ENCODE data around the gene PRCC. TPM values are rescaled to one million over a fixed set of nuclear protein-coding genes. Genes with fewer than 3 reads are reported as not detected.

Gene PRCC
- total and polyA plus RNA-seq, 7 experiments from 2014 or later = 40.9 to 88.9 (median 60.8) TPM

DNA sequence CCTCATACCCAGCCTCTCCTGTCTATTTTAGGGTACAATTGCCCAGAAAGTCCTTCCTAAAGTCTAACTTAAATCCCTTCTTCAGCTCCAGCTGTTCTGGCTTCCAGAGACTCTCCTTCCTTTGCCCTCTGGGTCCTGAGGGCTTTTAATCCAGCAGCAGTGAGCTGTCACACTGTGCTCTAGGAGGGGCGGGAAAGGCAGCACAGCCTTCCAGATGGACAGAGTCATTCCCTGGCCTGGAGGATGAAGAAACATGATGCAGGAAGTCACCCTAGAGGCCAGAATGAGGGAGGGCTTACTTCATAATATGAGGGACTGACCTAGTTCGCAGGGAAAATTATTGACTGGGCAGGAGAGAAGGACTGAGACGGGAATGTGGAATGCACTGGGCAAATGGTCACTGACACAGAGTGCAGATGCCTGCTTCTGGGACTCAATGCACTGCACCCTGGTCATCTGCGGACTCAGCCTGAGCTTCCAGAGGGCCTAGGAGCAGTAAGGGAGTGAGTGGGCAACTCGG is 48.0 kb downstream of the PRCC start:
- ATAC-seq (no peak), DNase-seq (no peak)
- H3K27me3 Mint-ChIP-seq = no peaks in the 10 kb centered on the region
- Histone ChIP-seq H3K4me1 (ENCODE audit: control insufficient read depth in 2 of 2, insufficient read depth in 2 of 2, low read length in 2 of 2) (peaks cover 33 to 59% of the 10 kb centered on the region in 2 donors), H3K4me3 (ENCODE audit: low read length) (peak overlapping the region; percentile 83), H3K27ac (ENCODE audit: low read depth, low read length) (peak overlapping the region; percentile 98), H3K36me3 (ENCODE audit: control insufficient read depth in 2 of 3, insufficient read depth in 3 of 3, low read length in 3 of 3) (peaks cover 0 to 14% (median 11%) of the 10 kb centered on the region in 3 experiments), H3K27me3 (ENCODE audit: control insufficient read depth in 2 of 2, insufficient read depth in 2 of 2, low read length in 2 of 2) (no peaks in the 10 kb centered on the region), H3K9me3 (ENCODE audit: control insufficient read depth in 2 of 3, low read length in 3 of 3) (no peaks in the 10 kb centered on the region)
- H3K4me3 Mint-ChIP-seq = peak overlapping the region; percentile 82 to 97 (median 84)
- ChIA-PET POLR2A (interaction anchor here (1.1 to 1.5 kb wide), 2 partner anchors 15 to 22 kb away, joined by 3 read pairs; no protein-coding TSS in a partner anchor), CTCF (interaction anchor here (1.0 to 3.4 kb wide), 2 partner anchors 22 to 45 kb away, joined by 3 to 12 read pairs; partner anchors contain the start of gene NTRK1)
- peaks cover 45 to 72% (median 59%) of the 10 kb centered on the region in 7 donors for H3K4me1 Mint-ChIP-seq
- peak overlapping the region; percentile 97 to 100 (median 99) for H3K27ac Mint-ChIP-seq
- peaks cover 0 to 6% (median 0%) of the 10 kb centered on the region in 11 donors for H3K9me3 Mint-ChIP-seq
- intact Hi-C loops (cut with micrococcal nuclease) = loop anchor here in 1 of 2 donors (2.0 to 5.0 kb wide), 2 partner anchors 23 to 322 kb away; partner anchors contain the start of gene ETV3
- H3K36me3 Mint-ChIP-seq = peaks cover 0 to 53% (median 15%) of the 10 kb centered on the region in 5 donors

DNA sequence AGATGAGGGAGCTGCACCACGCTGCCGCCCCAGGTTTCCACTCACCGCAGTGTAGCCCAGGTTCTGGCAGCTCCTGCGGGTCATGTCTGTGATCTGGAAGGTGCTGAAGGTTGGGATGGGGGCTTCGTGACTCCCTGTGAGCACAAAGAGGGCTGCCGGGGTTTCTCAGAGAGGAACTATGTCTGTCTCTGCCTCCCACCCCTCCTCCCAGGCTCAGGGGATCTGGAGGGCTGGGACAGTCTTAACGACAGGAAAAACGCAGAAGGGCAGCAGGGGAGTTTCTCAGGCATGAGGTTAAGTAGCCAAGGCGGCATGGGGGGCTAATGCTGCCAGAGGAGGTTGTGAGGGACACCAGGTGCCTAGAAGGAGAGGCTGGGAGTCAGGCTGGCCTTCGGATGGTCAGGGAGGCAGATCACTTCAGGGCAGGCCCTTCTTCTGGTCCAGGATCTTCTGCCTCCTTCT is 48.7 kb downstream of the PRCC start:
- Histone ChIP-seq H3K4me1 (ENCODE audit: control insufficient read depth in 2 of 2, insufficient read depth in 2 of 2, low read length in 2 of 2) (peaks cover 33 to 59% of the 10 kb centered on the region in 2 donors), H3K9me3 (ENCODE audit: control insufficient read depth in 2 of 3, low read length in 3 of 3) (no peaks in the 10 kb centered on the region), H3K4me3 (ENCODE audit: low read length) (peak overlapping the region; percentile 83), H3K36me3 (ENCODE audit: control insufficient read depth in 2 of 3, insufficient read depth in 3 of 3, low read length in 3 of 3) (peaks cover 0 to 11% (median 10%) of the 10 kb centered on the region in 3 experiments), H3K27ac (ENCODE audit: low read depth, low read length) (peak overlapping the region; percentile 98), H3K27me3 (ENCODE audit: control insufficient read depth in 2 of 2, insufficient read depth in 2 of 2, low read length in 2 of 2) (no peaks in the 10 kb centered on the region)
- ChIA-PET CTCF (interaction anchor here (1.0 kb wide), 1 partner anchor 22 kb away, joined by 3 read pairs; no protein-coding TSS in a partner anchor), POLR2A (interaction anchor here (1.5 to 1.6 kb wide), 2 partner anchors 13 to 22 kb away, joined by 3 to 6 read pairs; no protein-coding TSS in a partner anchor)
- DNase-seq = peak in 2 of 9 donors; percentile 16 to 32
- peak overlapping the region; percentile 97 to 100 (median 99) for H3K27ac Mint-ChIP-seq
- H3K4me1 Mint-ChIP-seq = peaks cover 43 to 70% (median 58%) of the 10 kb centered on the region in 7 donors
- peaks cover 0 to 51% (median 15%) of the 10 kb centered on the region in 5 donors for H3K36me3 Mint-ChIP-seq
- H3K9me3 Mint-ChIP-seq = peaks cover 0 to 6% (median 0%) of the 10 kb centered on the region in 11 donors
- H3K4me3 Mint-ChIP-seq = peak overlapping the region; percentile 82 to 97 (median 84)
- intact Hi-C loops (cut with micrococcal nuclease) = loop anchor here (1.0 to 5.0 kb wide), 14 partner anchors 9 to 477 kb away; partner anchors contain the start of genes ISG20L2 (in 2 of the 2), METTL25B (in 2 of the 2), MRPL24 (in 2 of the 2) and NTRK1 (in 2 of the 2)
- H3K27me3 Mint-ChIP-seq = no peaks in the 10 kb centered on the region
- ATAC-seq = no peak

DNA sequence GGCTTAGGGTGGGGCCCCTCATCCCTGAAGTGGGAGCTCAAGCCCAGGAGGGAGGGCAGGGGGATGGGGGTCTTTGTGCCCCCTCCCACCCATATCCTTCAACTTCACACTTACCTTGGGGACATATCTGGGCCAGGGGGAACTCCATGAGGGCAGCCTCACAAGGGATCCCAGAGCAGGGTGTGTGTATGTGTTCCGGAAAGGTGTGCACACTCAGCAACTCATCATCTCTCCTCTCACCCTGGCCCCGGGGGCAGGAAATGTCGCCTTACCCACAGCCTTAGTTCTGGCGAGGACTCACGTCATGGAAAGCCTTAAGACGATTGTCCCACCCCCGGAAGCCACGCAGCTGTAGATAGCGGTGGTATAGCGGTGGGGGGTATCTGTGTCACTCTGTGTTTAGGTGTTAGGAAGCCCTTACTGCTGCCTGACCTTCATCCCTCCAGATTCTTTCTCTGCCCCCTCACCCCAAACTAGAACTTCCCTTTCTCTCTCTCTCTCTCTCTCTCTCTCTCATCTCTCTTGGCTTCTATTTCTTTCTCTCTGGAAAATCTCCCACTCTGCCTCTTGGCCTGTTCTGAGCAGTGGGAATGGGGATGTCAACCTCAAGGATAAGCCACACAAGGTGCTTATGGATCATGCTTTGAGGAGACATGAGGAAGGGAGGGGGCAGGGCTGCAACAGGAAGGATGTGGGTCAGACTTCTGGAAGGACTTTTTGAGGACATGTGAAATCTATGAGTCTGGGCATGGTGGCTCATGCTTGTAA is 49.4 kb downstream of the PRCC start, which contains the start of gene SH2D2A:
Gene SH2D2A (minus strand): TSS at position 288 of the 768 bp plus-strand sequence. CDS start 140 bp downstream, at position 148.
- Histone ChIP-seq H3K4me1 (ENCODE audit: control insufficient read depth in 2 of 2, insufficient read depth in 2 of 2, low read length in 2 of 2) (peaks cover 33 to 59% of the 10 kb centered on the region in 2 donors), H3K36me3 (ENCODE audit: control insufficient read depth in 2 of 3, insufficient read depth in 3 of 3, low read length in 3 of 3) (peaks cover 0 to 10% (median 7%) of the 10 kb centered on the region in 3 experiments), H3K4me3 (ENCODE audit: low read length) (peak within 1 kb of the TSS; percentile 83), H3K27me3 (ENCODE audit: control insufficient read depth in 2 of 2, insufficient read depth in 2 of 2, low read length in 2 of 2) (no peaks in the 10 kb centered on the region), H3K9me3 (ENCODE audit: control insufficient read depth in 2 of 3, low read length in 3 of 3) (no peaks in the 10 kb centered on the region), H3K27ac (ENCODE audit: low read depth, low read length) (peak within 1 kb of the TSS; percentile 98)
- peaks cover 0 to 43% (median 8%) of the 10 kb centered on the region in 5 donors for H3K36me3 Mint-ChIP-seq
- intact Hi-C loops (cut with micrococcal nuclease) = loop anchor here (1.0 to 5.0 kb wide), 13 partner anchors 9 to 478 kb away; partner anchors contain the start of genes ISG20L2 (in 2 of the 2), METTL25B (in 2 of the 2), MRPL24 (in 2 of the 2) and NTRK1 (in 2 of the 2)
- ChIA-PET POLR2A (interaction anchor here (1.5 to 1.6 kb wide), 2 partner anchors 14 to 21 kb away, joined by 3 to 6 read pairs; no protein-coding TSS in a partner anchor), CTCF (interaction anchor here (0.6 to 1.4 kb wide), 4 partner anchors 21 to 313 kb away, joined by 3 to 8 read pairs (median 3); partner anchors contain the start of gene INSRR)
- DNase-seq = peak; percentile 69 to 99 (median 97)
- peak within 1 kb of the TSS; percentile 82 to 97 (median 84) for H3K4me3 Mint-ChIP-seq
- H3K4me1 Mint-ChIP-seq = peaks cover 35 to 66% (median 56%) of the 10 kb centered on the region in 7 donors
- peaks cover 0 to 6% (median 0%) of the 10 kb centered on the region in 11 donors for H3K9me3 Mint-ChIP-seq
- H3K27ac Mint-ChIP-seq = peak within 1 kb of the TSS; percentile 97 to 100 (median 99)
- peak; percentile 93 for ATAC-seq
- H3K27me3 Mint-ChIP-seq = no peaks in the 10 kb centered on the region

- H3K27ac ChIP-seq (ENCODE audit: low read depth, low read length) = no peak overlapping the region
- H3K4me1 ChIP-seq (ENCODE audit: control insufficient read depth in 2 of 2, insufficient read depth in 2 of 2, low read length in 2 of 2) = peaks cover 4 to 15% of the 10 kb centered on the region in 2 donors
- ATAC-seq (no peak), DNase-seq (peak in 1 of 9 donors; percentile 59)
- Mint-ChIP-seq H3K4me3 (no peak overlapping the region), H3K36me3 (peaks cover 0 to 8% (median 0%) of the 10 kb centered on the region in 5 donors), H3K4me1 (peaks cover 3 to 38% (median 5%) of the 10 kb centered on the region in 7 donors), H3K9me3 (peaks cover 0 to 3% (median 0%) of the 10 kb centered on the region in 11 donors), H3K27me3 (no peaks in the 10 kb centered on the region), H3K27ac (peak overlapping the region in 1 of 9 donors; percentile 68)
- H3K36me3 ChIP-seq (ENCODE audit: control insufficient read depth in 2 of 3, insufficient read depth in 3 of 3, low read length in 3 of 3) = no peaks in the 10 kb centered on the region
- intact Hi-C loops (cut with micrococcal nuclease) = no loop called here
- H3K27me3 ChIP-seq (ENCODE audit: control insufficient read depth in 2 of 2, insufficient read depth in 2 of 2, low read length in 2 of 2) = no peaks in the 10 kb centered on the region
- H3K9me3 ChIP-seq (ENCODE audit: control insufficient read depth in 2 of 3, low read length in 3 of 3) = no peaks in the 10 kb centered on the region
- ChIA-PET CTCF (interaction anchor here (0.5 to 1.4 kb wide), 4 partner anchors 17 to 223 kb away, joined by 3 to 8 read pairs (median 4); no protein-coding TSS in a partner anchor), POLR2A (interaction anchor here (1.2 kb wide), 1 partner anchor 26 kb away, joined by 3 read pairs; no protein-coding TSS in a partner anchor)
- H3K4me3 ChIP-seq (ENCODE audit: low read length) = no peak overlapping the region
These were observed 54.5 kb downstream of the PRCC start for GRCh38 chr1:156821801-156822200.

DNA sequence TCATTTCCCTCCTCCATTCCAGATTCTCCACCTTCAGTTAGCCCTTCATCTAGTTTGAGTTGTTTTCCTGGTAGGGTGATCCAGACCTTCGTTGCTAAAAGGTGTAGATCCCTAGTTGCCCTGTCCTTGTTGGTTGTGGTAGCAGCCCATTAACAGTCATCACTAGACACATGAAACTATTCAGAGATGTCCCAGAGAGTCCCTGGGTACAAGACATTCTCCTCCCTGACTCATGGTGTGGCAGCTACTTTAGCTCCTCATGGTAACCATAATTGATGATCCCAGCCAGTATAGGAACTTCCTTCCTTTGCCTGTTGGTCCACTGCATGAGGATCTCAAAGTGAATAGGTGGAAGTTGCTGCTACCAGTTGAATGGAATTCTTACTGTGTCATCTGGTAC is 55.3 kb downstream of the PRCC start:
- H3K4me1 Mint-ChIP-seq = peaks cover 0 to 34% (median 0%) of the 10 kb centered on the region in 7 donors
- Histone ChIP-seq H3K36me3 (ENCODE audit: control insufficient read depth in 2 of 3, insufficient read depth in 3 of 3, low read length in 3 of 3) (no peaks in the 10 kb centered on the region), H3K27ac (ENCODE audit: low read depth, low read length) (no peak overlapping the region), H3K4me1 (ENCODE audit: control insufficient read depth in 2 of 2, insufficient read depth in 2 of 2, low read length in 2 of 2) (peaks cover 0 to 8% of the 10 kb centered on the region in 2 donors), H3K9me3 (ENCODE audit: control insufficient read depth in 2 of 3, low read length in 3 of 3) (no peaks in the 10 kb centered on the region), H3K4me3 (ENCODE audit: low read length) (no peak overlapping the region), H3K27me3 (ENCODE audit: control insufficient read depth in 2 of 2, insufficient read depth in 2 of 2, low read length in 2 of 2) (no peaks in the 10 kb centered on the region)
- H3K4me3 Mint-ChIP-seq = no peak overlapping the region
- CTCF ChIA-PET = interaction anchor here (0.7 to 1.4 kb wide), 3 partner anchors 9 to 97 kb away, joined by 3 to 4 read pairs (median 3); no protein-coding TSS in a partner anchor
- intact Hi-C loops (cut with micrococcal nuclease) = no loop called here
- no peak for DNase-seq
- ATAC-seq = no peak
- H3K9me3 Mint-ChIP-seq = peaks cover 0 to 3% (median 0%) of the 10 kb centered on the region in 11 donors
- peak overlapping the region in 2 of 9 donors; percentile 67 to 84 for H3K27ac Mint-ChIP-seq
- no peaks in the 10 kb centered on the region for H3K27me3 Mint-ChIP-seq
- POLR2A ChIA-PET = no interaction called here
- peaks cover 0 to 8% (median 0%) of the 10 kb centered on the region in 5 donors for H3K36me3 Mint-ChIP-seq
